ENCODE data around the gene JPH2.
"Not testable (repeated sequence)": the region's sequence is repeated elsewhere in the genome, so short reads cannot be mapped to it uniquely, and the experiment has no call there.

The JPH2 gene

DNA sequence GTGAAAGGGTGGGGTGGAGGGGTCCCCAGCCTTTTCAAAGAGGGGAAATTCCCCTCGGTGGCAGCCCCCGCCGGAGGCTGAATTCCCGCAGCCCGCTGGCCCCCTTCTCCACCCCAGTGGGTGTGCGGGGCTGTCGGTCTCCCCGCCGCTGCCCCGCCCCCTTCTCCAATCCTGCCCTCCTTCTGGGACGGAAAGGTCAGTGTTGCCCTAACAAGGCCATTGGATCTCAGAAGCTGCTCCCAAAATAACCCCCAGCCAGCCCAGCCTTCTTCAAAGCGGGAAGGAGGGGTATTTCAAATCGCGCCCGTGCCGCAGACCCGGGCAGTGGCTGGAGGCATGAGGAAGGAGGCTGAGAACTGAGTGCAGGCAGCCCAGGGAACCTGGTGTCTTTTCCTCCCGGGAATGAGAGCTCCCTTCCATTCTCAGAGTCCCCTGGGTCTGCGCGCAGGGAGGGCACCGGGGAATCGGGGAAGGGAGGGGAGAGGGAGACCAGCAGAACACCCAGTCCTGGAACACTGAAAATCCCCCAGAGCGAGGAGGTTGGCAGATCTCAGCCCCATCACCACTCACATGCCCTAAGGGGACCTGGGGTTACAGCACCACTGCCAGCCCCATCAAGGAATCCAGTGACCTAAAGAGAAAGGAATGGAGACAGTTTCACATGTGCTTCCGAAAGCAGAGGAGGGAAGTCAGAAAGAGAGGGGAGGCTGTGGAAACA lies at the start of gene JPH2:
Gene JPH2 (minus strand): TSS at position 135 of the 718 bp plus-strand sequence. CDS start 483 bp downstream, outside the sequence.
- H3K4me3 Mint-ChIP-seq: no peak within 1 kb of the TSS
- H3K36me3 Mint-ChIP-seq (ENCODE audit: low read depth): no peaks in the 10 kb centered on the region
- intact Hi-C loops (cut with micrococcal nuclease): no loop called here
- H3K27ac Mint-ChIP-seq: no peak within 1 kb of the TSS
- peaks cover 52% of the 10 kb centered on the region for H3K27me3 Mint-ChIP-seq
- no peaks in the 10 kb centered on the region for H3K9me3 Mint-ChIP-seq
- peaks cover 21% of the 10 kb centered on the region for H3K4me1 Mint-ChIP-seq (ENCODE audit: low read depth)

- intact Hi-C loops (cut with micrococcal nuclease): no loop called here
- H3K36me3 Mint-ChIP-seq (ENCODE audit: low read depth): no peaks in the 10 kb centered on the region
- no peaks in the 10 kb centered on the region for H3K27me3 Mint-ChIP-seq
- H3K4me3 Mint-ChIP-seq: no peak overlapping the region
- H3K27ac Mint-ChIP-seq: no peak overlapping the region
- H3K4me1 Mint-ChIP-seq (ENCODE audit: low read depth): no peaks in the 10 kb centered on the region
- H3K9me3 Mint-ChIP-seq: no peaks in the 10 kb centered on the region
These were observed 48.7 kb upstream of the JPH2 start for GRCh38 chr20:44235702-44236101.

DNA sequence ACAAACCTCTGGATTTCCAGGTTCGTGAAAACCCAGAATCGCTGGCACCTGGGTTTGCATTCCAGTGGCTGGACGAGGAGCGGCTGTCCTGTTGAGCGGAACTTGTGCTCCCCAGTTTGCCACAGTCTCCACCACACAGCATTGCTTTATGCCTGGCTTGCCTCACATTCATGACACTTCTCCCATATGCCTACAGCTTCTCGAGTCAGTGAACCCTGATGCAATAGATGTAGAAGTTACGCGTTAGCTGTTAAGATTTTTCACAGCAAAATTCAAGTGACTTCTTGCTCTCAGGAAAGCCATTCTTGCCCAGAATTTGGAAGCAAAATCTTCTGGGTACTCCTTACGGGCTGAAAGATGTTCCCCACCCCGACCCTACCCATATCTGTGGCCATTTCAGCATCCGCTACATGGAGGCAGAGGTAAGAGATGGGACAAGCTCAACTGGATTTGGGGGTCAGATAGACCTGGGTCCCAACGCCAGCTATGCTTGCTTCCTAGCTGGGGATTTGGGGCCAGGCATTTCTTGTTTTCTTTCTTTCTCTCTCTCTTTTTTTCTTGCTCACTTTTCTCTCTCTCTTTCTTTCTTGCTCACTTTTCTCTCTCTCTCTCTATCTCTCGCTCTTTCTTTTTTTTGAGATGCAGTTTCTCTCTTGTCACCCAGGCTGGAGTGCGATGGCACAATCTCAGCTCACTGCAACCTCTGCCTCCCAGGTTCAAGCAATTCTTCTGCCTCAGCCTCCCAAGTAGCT lies 47.8 kb upstream of the JPH2 start:
- Mint-ChIP-seq H3K4me1 (ENCODE audit: low read depth) (no peaks in the 10 kb centered on the region), H3K4me3 (no peak overlapping the region), H3K9me3 (no peaks in the 10 kb centered on the region), H3K36me3 (ENCODE audit: low read depth) (no peaks in the 10 kb centered on the region), H3K27ac (no peak overlapping the region), H3K27me3 (no peaks in the 10 kb centered on the region)
- intact Hi-C loops (cut with micrococcal nuclease): no loop called here

- H3K36me3 Mint-ChIP-seq (ENCODE audit: low read depth): no peaks in the 10 kb centered on the region
- intact Hi-C loops (cut with micrococcal nuclease): no loop called here
- H3K9me3 Mint-ChIP-seq: no peaks in the 10 kb centered on the region
- H3K4me1 Mint-ChIP-seq (ENCODE audit: low read depth): no peaks in the 10 kb centered on the region
- H3K27ac Mint-ChIP-seq: no peak overlapping the region
- no peak overlapping the region for H3K4me3 Mint-ChIP-seq
- H3K27me3 Mint-ChIP-seq: no peaks in the 10 kb centered on the region
These were observed 46.5 kb upstream of the JPH2 start for GRCh38 chr20:44233436-44234016.

DNA sequence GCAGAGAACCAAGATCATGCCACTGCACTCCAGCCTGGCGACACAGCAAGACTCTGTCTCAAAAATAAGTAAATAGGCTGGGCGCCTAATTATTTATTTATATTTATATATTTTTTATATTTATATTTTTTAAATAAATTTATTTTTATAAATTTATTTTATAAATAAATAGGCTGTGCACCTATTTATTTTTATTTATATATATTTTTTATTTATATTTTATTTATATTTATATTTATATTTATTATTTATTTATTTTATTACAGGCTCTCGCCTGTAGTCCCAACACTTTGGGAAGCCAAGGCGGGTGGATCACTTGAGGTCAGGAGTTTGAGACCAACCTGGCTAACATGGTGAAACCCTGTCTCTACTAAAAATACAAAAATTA lies 45.5 kb upstream of the JPH2 start:
- H3K4me3 Mint-ChIP-seq; H3K27ac Mint-ChIP-seq; H3K27me3 Mint-ChIP-seq; intact Hi-C loops (cut with micrococcal nuclease); H3K36me3 Mint-ChIP-seq (ENCODE audit: low read depth); H3K4me1 Mint-ChIP-seq (ENCODE audit: low read depth); H3K9me3 Mint-ChIP-seq: not testable (repeated sequence)

GRCh38 chr20:44231713-44232468 lies 44.9 kb upstream of the JPH2 start:
- intact Hi-C loops (cut with micrococcal nuclease): no loop called here
- no peaks in the 10 kb centered on the region for H3K4me1 Mint-ChIP-seq (ENCODE audit: low read depth)
- H3K27ac Mint-ChIP-seq: no peak overlapping the region
- no peaks in the 10 kb centered on the region for H3K27me3 Mint-ChIP-seq
- H3K4me3 Mint-ChIP-seq: no peak overlapping the region
- H3K36me3 Mint-ChIP-seq (ENCODE audit: low read depth): no peaks in the 10 kb centered on the region
- no peaks in the 10 kb centered on the region for H3K9me3 Mint-ChIP-seq

- H3K4me3 Mint-ChIP-seq: no peak overlapping the region
- no peaks in the 10 kb centered on the region for H3K9me3 Mint-ChIP-seq
- H3K4me1 Mint-ChIP-seq (ENCODE audit: low read depth): no peaks in the 10 kb centered on the region
- no peaks in the 10 kb centered on the region for H3K27me3 Mint-ChIP-seq
- no peaks in the 10 kb centered on the region for H3K36me3 Mint-ChIP-seq (ENCODE audit: low read depth)
- no peak overlapping the region for H3K27ac Mint-ChIP-seq
- intact Hi-C loops (cut with micrococcal nuclease): no loop called here
These were observed 44.2 kb upstream of the JPH2 start for GRCh38 chr20:44231193-44231592.

GRCh38 chr20:44228465-44229258 lies 41.7 kb upstream of the JPH2 start:
- Mint-ChIP-seq H3K27ac (no peak overlapping the region), H3K4me1 (ENCODE audit: low read depth) (no peaks in the 10 kb centered on the region), H3K4me3 (no peak overlapping the region), H3K9me3 (no peaks in the 10 kb centered on the region), H3K27me3 (no peaks in the 10 kb centered on the region), H3K36me3 (ENCODE audit: low read depth) (no peaks in the 10 kb centered on the region)
- intact Hi-C loops (cut with micrococcal nuclease): no loop called here

DNA sequence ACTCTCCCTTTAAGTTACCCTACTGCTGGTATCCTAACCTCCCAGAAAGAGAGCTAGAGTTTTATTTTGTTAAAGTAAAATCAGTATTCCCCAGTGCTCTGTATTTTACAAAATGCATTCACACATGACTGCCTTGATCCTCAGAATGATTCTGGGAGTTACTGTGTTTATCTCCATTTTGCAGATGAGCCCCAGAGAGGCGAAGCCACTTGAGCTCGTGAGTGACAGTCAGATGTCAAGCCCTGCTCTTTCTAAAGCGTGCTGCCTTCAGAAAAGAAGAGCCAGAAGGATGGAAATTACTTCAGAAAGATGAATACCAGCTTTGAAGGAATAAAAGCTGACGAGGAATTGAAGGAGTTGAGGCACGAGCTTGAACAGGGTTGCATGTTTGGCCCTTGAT lies 37.6 kb upstream of the JPH2 start:
- Mint-ChIP-seq H3K36me3 (ENCODE audit: low read depth) (no peaks in the 10 kb centered on the region), H3K4me1 (ENCODE audit: low read depth) (no peaks in the 10 kb centered on the region), H3K27ac (no peak overlapping the region), H3K4me3 (no peak overlapping the region), H3K27me3 (peaks cover 1% of the 10 kb centered on the region), H3K9me3 (no peaks in the 10 kb centered on the region)
- intact Hi-C loops (cut with micrococcal nuclease): no loop called here

GRCh38 chr20:44223721-44224120 lies 36.7 kb upstream of the JPH2 start:
- Mint-ChIP-seq H3K4me1 (ENCODE audit: low read depth) (no peaks in the 10 kb centered on the region), H3K4me3 (no peak overlapping the region), H3K27me3 (peaks cover 6% of the 10 kb centered on the region), H3K9me3 (no peaks in the 10 kb centered on the region), H3K36me3 (ENCODE audit: low read depth) (no peaks in the 10 kb centered on the region), H3K27ac (no peak overlapping the region)
- intact Hi-C loops (cut with micrococcal nuclease): no loop called here

GRCh38 chr20:44222633-44223368 lies 35.8 kb upstream of the JPH2 start:
- no peaks in the 10 kb centered on the region for H3K9me3 Mint-ChIP-seq
- no peak overlapping the region for H3K4me3 Mint-ChIP-seq
- peaks cover 8% of the 10 kb centered on the region for H3K27me3 Mint-ChIP-seq
- intact Hi-C loops (cut with micrococcal nuclease): no loop called here
- H3K27ac Mint-ChIP-seq: no peak overlapping the region
- H3K36me3 Mint-ChIP-seq (ENCODE audit: low read depth): no peaks in the 10 kb centered on the region
- peaks cover 6% of the 10 kb centered on the region for H3K4me1 Mint-ChIP-seq (ENCODE audit: low read depth)

DNA sequence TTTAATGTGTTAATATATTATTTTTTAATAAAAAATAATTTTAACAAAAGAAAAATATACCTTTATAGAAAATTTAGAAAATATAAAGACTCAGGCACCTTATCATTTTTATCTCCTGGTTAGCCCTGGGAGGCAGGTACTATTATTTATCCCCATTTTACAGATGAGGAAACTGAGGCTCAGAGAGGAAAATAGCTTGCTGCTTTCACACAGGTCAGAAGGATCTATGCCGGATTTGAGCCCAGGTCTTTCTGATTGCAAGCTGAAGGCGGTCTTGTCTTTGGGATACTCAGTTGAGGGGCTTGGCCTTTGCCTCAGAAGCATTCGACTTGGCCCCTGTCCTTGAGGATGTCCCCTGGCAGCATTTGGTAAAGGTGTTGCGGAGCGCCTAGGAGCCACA lies 35.0 kb upstream of the JPH2 start:
- Mint-ChIP-seq H3K36me3 (ENCODE audit: low read depth) (no peaks in the 10 kb centered on the region), H3K4me1 (ENCODE audit: low read depth) (peaks cover 13% of the 10 kb centered on the region), H3K27me3 (peaks cover 12% of the 10 kb centered on the region), H3K9me3 (no peaks in the 10 kb centered on the region), H3K4me3 (no peak overlapping the region), H3K27ac (no peak overlapping the region)
- intact Hi-C loops (cut with micrococcal nuclease): no loop called here

DNA sequence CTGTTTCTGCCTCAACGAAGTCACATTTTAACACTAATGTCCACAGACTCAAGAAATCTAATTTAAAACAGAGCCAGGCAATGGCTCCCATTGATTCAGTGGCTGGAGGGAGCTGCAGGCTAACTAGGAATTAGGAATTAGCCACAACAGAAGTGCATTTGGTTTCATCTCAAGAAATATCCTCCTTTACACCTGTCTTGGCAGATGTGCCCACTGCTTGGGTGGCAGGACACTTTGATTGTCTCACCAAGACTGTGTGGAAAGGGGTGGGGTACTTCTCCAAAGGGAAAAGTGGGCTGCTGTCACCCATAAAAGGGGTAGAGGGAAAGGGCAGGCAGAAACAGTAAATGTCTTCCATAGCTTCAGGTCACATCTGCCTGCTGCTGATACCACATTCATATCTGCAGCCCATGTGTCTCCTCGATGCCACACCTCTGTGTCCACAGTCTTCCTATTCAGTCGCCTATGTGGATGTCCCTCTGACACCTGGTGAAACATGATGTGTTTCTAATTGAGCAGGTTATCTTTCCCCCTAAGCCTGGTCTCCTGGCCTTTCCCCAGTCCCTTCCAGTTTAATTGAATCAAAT lies 34.5 kb upstream of the JPH2 start:
- Mint-ChIP-seq H3K9me3 (no peaks in the 10 kb centered on the region), H3K4me3 (no peak overlapping the region), H3K27ac (no peak overlapping the region)

More for the DNA sequence above, 34.5 kb upstream of the JPH2 start:
- Mint-ChIP-seq H3K4me1 (ENCODE audit: low read depth) (peaks cover 13% of the 10 kb centered on the region), H3K36me3 (ENCODE audit: low read depth) (no peaks in the 10 kb centered on the region), H3K27me3 (peaks cover 12% of the 10 kb centered on the region)
- intact Hi-C loops (cut with micrococcal nuclease): no loop called here
